ENCODE data around the gene GSX1.
"Not testable (repeated sequence)": the region's sequence is repeated elsewhere in the genome, so short reads cannot be mapped to it uniquely, and the experiment has no call there.

GSX1 gene

DNA sequence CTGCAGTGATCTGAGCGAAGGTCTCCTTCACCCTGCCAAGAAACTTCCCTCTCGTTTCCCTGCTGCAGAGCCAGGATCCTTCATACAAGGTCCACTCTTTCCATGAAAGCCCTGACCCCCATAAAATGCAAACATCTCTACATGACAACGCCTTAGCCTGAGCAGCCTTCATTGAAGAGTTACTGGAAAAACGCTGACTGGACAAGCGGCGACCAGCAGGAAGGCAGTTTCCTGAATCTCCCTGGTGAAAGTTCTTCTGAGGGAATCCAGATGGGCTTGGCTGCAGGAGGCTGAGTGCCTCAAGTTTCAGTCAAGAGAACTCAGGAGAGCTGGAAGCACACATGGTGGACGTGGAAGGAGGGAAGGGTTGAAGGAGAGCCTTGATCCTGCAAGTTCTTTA, 17.7 kb downstream of the GSX1 start:
- DNase-seq (ENCODE audit: low spot score), result no peak
- TF ChIP-seq, protein P1, sequence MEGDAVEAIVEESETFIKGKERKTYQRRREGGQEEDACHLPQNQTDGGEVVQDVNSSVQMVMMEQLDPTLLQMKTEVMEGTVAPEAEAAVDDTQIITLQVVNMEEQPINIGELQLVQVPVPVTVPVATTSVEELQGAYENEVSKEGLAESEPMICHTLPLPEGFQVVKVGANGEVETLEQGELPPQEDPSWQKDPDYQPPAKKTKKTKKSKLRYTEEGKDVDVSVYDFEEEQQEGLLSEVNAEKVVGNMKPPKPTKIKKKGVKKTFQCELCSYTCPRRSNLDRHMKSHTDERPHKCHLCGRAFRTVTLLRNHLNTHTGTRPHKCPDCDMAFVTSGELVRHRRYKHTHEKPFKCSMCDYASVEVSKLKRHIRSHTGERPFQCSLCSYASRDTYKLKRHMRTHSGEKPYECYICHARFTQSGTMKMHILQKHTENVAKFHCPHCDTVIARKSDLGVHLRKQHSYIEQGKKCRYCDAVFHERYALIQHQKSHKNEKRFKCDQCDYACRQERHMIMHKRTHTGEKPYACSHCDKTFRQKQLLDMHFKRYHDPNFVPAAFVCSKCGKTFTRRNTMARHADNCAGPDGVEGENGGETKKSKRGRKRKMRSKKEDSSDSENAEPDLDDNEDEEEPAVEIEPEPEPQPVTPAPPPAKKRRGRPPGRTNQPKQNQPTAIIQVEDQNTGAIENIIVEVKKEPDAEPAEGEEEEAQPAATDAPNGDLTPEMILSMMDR (IDR thresholded peaks at IDR 0.05; ENCODE audit: extremely low read depth, missing control alignments), result no peak

DNA sequence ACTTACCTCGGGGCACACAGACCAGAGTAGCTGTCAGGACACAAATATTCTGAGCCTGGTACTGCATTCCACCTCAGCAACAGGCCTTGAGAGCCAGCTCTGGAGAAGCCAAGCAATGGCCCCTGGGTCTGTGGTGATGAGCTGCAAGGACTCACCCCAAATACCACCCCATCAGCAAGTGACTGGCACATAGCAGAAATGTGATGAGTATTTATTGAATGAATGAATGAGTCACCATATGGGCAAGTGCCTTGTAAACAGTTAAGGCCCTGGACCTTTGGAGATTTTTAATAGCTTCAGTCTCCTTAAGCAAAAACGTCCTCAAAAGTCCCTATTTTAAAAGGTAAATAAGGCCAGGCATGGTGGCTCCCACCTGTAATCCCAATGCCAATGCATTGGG, 18.2 kb downstream of the GSX1 start:
- DNase-seq (ENCODE audit: low spot score), result no peak
- TF ChIP-seq, protein P1 (IDR thresholded peaks at IDR 0.05; ENCODE audit: extremely low read depth, missing control alignments), result no peak

DNA sequence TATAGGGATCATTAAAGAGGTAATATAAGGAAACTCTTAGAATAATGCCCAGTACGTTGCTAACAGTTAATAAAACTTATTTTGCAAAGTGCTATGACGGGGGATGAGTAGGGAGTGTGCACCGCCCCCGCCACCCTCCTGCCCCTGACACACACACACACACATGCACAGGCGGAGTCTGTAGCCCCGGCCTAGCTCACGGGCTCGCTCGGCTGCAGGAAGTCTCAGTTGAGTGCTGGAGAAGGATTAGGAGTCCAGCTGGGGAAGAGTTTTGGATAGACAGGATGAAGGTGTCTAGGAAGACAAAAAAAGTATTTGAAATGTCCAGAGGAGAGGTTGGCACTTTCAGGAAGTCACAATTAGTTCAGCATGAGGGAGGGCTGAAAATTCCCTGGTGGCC, 21.5 kb downstream of the GSX1 start:
- no peak for DNase-seq (ENCODE audit: low spot score)
- TF ChIP-seq, protein P1 (IDR thresholded peaks at IDR 0.05; ENCODE audit: extremely low read depth, missing control alignments), result no peak

DNA sequence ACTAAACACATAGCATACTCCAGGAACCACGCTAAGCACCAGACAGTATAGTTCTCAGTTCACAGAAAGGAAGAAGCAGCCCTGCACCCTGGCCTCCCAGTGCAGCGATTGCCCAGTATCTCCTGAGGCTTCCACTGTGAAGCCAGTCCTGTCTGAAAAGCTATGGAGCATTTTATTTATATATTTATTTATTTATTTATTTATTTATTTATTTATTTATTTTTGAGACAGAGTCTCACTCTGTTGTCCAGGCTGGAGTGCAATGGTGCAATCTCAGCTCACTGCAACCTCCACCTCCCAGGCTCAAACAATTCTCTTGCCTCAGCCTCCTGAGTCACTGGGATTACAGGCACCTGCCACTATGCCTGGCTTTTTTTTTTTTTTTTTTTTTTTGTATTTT, 25.5 kb downstream of the GSX1 start:
- not testable (repeated sequence) for DNase-seq (ENCODE audit: low spot score)

DNA sequence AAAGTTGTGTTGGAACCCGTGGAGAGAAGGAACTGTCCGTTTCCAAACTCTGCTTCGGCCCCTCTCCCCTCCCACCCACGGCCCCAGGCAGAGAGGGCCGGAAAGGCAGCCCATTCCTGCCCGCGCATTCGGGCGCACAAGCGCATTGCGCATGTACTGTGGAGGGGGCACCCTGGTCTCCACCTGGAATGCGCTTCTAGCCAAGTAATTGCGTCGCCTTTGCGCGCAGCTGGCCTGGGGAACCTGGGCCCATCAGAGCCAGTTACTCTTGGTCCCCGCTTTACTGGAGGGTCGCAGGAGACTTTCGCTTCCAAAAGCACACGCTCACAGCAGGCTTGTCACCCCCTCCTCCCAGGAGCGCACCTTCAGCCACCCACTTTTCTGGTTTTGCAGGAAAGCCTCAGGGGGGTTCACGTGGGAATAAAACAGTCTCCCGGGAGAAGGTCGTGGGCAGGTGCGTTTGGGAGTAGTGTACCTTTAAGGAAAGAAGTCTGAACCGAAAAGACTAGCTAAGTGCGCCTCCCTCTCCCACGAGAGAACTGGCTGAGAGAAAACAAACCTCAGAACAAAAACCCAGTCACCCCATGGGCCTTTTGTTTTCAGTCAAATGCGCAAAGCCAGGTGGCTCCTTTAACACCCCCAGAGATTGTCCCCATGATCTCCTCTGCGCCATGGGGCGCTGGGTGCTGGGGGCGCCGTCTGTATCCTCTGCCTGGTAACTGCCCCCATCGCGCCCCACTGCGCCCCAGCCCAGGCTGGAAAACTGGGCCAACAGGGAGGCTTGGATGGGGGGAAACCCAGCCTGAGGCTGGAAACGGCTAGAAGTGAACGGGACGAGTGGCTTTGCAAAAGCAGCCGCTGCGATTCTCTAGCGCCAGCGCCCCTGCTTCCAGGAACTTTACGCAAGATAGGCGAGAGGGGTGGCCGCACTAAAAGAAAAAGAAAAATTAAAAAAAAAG, 28.5 kb downstream of the GSX1 start:
- DNase-seq (ENCODE audit: low spot score), result no peak
- TF ChIP-seq, protein P1 (IDR thresholded peaks at IDR 0.05; ENCODE audit: extremely low read depth, missing control alignments), result no peak

DNA sequence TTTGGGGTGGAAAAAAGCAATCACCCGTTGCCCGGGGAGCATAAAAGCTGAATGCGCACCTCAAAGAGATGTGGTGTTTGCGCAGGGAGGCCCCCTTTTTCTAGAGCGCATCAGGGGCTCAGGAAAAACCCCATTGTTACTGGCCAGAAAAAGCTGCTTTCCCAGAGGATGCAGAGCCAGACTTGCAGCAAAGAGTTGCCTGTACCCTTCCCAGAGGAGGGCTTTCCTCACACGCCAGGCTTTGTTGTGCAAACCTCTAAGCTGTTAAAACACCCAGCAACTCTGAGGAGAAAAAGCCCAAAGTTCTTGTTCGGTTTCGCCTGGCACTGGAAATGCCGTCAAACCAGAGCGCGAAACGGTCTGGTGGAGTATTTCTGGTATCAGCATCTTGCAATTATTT, 29.3 kb downstream of the GSX1 start:
- DNase-seq (ENCODE audit: low spot score), result no peak
- TF ChIP-seq, protein P1 (IDR thresholded peaks at IDR 0.05; ENCODE audit: extremely low read depth, missing control alignments), result no peak

DNA sequence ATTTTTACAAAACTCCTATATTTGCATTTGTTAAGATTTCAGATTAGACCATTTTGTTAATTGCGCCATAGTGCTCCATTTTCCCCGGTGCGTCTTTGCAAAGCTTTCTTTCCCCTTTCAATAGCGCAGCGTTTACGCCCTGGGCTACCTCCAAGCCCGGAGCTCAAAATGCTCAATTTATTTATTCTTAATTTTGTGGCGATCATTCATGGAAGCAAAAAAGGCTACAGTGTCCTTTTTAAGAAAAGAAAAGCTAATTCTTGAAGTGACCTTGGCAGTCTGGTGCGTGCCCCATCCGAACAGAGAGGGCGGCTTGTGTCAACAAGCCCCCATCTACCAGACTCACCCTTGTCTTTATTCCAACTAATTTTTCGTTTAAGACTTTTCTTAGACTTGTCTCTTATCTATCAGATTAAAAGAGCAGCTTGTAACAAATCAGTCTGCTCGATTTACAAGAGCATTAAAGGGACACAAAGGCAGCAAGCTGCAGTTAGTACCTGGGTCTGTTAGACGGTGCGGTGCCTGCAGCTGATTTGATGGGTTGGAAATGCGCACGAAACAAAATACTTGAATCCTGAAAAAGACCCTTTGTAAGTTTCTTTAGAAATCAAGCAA, 30.1 kb downstream of the GSX1 start:
- no peak for DNase-seq (ENCODE audit: low spot score)
- TF ChIP-seq, protein P1 (IDR thresholded peaks at IDR 0.05; ENCODE audit: extremely low read depth, missing control alignments), result no peak

Measured in GM20000 (cell line).